ENCODE measurements around the gene TBX4. TPM values are rescaled to one million over a fixed set of nuclear protein-coding genes. Genes with fewer than 3 reads are reported as not detected.
"Not testable (repeated sequence)": the region's sequence is repeated elsewhere in the genome, so short reads cannot be mapped to it uniquely, and the experiment has no call there.

Gene TBX4
- total and polyA plus RNA-seq, 2 experiments from 2014 or later: not detected

DNA sequence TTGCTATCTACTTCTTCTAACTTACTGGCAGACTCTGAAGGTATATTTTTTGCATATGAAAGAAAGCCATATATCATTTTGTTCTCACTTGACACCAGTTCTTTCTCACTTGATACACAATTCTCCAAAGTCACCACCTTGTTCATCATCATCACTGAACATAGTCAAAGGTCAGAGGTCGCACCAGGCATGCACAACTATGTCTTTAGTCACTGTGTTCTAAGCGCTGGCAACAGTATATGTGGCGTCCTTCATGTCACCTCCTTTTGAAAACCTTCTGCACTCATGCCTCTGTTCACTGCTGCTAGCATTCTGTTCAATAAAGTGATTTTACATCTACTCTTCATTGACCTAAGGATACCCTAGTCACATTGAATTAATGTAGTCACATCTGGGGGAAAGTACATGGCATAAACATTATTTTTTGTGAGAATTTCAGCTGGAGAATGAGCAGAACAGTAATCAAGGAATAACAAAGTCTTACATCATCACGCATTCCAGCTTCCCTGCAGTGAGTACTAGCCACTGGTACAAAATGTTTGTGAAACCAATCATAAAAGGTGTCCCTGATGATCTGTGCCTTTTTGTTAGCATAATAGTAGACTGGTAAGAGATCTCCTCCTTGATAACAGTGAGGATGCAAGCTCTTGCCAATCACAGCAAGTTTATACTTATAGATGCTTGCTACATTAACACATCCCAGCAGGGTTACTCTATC is 20.5 kb upstream of the TBX4 start:
- Histone ChIP-seq H3K27me3 (replicated peaks; ENCODE audit: insufficient read depth) (0 out of 2 replicates have a peak, but pooled peaks cover 7% of the 10 kb centered on the region), H3K4me2 (ENCODE audit: unreplicated experiment) (no peak overlapping the region), H3K9ac (no peak overlapping the region), H3K4me3 (no peak overlapping the region), H4K20me1 (ENCODE audit: insufficient read depth) (no peaks in the 10 kb centered on the region), H3K27ac (no peak overlapping the region), H3K36me3 (ENCODE audit: low read depth) (no peaks in the 10 kb centered on the region), H3K4me1 (ENCODE audit: insufficient read depth) (peaks cover 6% of the 10 kb centered on the region; the same call in 1 of the 2 replicates), H3K9me2 (ENCODE audit: insufficient read depth) (no peaks in the 10 kb centered on the region), H3K79me2 (ENCODE audit: insufficient read depth) (no peaks in the 10 kb centered on the region), H3K9me3 (ENCODE audit: low read depth) (peaks cover 7% of the 10 kb centered on the region), H3F3A (ENCODE audit: insufficient read depth) (peaks cover 7% of the 10 kb centered on the region; the same call in 1 of the 2 replicates), H2AFZ (no peak overlapping the region)
- WGBS, 2 experiments (ENCODE audit: low coverage in 1 of 2, low lambda C conversion rate in 2 of 2, missing lambda C conversion rate in 2 of 2): 52 to 57% methylated on average over 4 of the region's 4 CpGs
- in situ Hi-C loops (cut with MboI): loop anchor here (25.0 kb wide), 1 partner anchor 406 kb away; no protein-coding TSS in a partner anchor
- peak; percentile 56 for DNase-seq
- TF ChIP-seq EZH2 (IDR thresholded peaks at IDR 0.05; ENCODE audit: insufficient read depth, poor library complexity, severe bottlenecking) (no peak), EZH2phosphoT487 (IDR thresholded peaks at IDR 0.05; ENCODE audit: insufficient read depth, low read depth) (no peak)

DNA sequence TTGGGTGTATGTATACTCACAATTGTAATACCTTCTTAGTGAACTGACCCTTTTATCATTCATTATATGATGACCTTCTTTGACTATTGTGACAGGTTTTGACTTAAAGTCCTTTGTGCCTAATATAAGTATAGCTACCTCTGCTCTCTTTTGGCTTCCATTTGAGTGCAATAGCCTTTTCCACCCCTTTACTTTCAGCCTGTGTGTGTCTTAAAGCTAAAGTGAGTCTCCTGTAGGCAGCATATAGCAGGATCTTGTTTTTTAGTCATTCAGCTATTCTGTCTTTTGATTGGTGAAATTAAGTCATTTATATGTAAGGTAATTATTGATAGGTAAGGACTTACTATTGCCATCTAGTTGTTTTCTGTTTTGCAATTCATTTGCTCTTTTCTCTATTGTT is 15.9 kb upstream of the TBX4 start:
- Histone ChIP-seq H2AFZ (no peak overlapping the region), H4K20me1 (ENCODE audit: insufficient read depth) (no peaks in the 10 kb centered on the region), H3K4me1 (ENCODE audit: insufficient read depth) (no peaks in the 10 kb centered on the region), H3K27me3 (replicated peaks; ENCODE audit: insufficient read depth) (peaks cover 36% of the 10 kb centered on the region; the same call in 1 of the 2 replicates), H3F3A (ENCODE audit: insufficient read depth) (no peaks in the 10 kb centered on the region), H3K79me2 (ENCODE audit: insufficient read depth) (no peaks in the 10 kb centered on the region), H3K9me3 (ENCODE audit: low read depth) (peaks cover 7% of the 10 kb centered on the region), H3K36me3 (ENCODE audit: low read depth) (no peaks in the 10 kb centered on the region), H3K27ac (no peak overlapping the region), H3K9ac (no peak overlapping the region), H3K4me2 (ENCODE audit: unreplicated experiment) (no peak overlapping the region), H3K4me3 (no peak overlapping the region), H3K9me2 (ENCODE audit: insufficient read depth) (no peaks in the 10 kb centered on the region)
- no peak for DNase-seq
- TF ChIP-seq EZH2 (IDR thresholded peaks at IDR 0.05; ENCODE audit: insufficient read depth, poor library complexity, severe bottlenecking) (no peak), EZH2phosphoT487 (IDR thresholded peaks at IDR 0.05; ENCODE audit: insufficient read depth, low read depth) (no peak)
- in situ Hi-C loops (cut with MboI): loop anchor here (25.0 kb wide), 1 partner anchor 401 kb away; no protein-coding TSS in a partner anchor

DNA sequence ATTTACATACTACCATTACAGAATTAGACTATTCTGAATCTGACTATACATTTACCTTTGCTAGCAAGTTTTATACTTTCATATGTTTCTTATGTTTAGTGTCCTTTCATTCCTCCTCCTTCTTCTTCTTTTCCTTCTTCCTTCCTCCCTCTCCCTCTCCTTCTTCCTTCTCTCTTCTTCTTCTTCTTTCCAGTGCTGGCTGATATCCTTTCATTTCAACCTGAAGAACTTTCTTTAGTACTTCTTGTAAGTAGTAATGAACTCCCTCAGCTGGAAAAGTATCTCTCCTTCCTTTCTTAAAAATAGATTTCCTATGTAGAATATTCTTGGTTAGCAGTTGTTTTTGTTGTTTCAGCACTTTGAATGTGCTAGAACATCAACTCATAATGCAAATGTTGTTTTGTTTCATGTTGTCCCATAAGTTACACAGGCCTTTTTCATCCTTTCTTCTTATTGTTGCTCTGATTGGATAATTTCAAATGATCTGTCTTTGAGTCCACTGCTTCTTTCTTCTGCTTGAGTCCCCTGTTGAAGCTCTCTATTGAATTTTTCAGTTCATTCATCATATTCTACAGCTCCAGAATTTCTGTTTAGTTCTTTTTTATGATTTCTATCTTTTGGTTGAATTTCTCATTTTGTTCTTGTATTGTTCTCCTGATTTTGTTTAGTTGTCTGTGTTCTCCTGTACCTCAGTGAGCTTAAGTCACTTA is 15.1 kb upstream of the TBX4 start:
- DNase-seq: no peak
- Histone ChIP-seq H3K79me2 (ENCODE audit: insufficient read depth) (no peaks in the 10 kb centered on the region), H3K9me3 (ENCODE audit: low read depth) (peaks cover 7% of the 10 kb centered on the region), H3K9me2 (ENCODE audit: insufficient read depth) (no peaks in the 10 kb centered on the region), H3K27me3 (replicated peaks; ENCODE audit: insufficient read depth) (peaks cover 38% of the 10 kb centered on the region), H3K4me3 (no peak overlapping the region), H3F3A (ENCODE audit: insufficient read depth) (no peaks in the 10 kb centered on the region), H3K36me3 (ENCODE audit: low read depth) (no peaks in the 10 kb centered on the region), H4K20me1 (ENCODE audit: insufficient read depth) (no peaks in the 10 kb centered on the region), H2AFZ (no peak overlapping the region), H3K9ac (no peak overlapping the region), H3K27ac (no peak overlapping the region), H3K4me2 (ENCODE audit: unreplicated experiment) (no peak overlapping the region), H3K4me1 (ENCODE audit: insufficient read depth) (no peaks in the 10 kb centered on the region)
- no peak for TF ChIP-seq EZH2phosphoT487 (IDR thresholded peaks at IDR 0.05; ENCODE audit: insufficient read depth, low read depth)
- TF ChIP-seq EZH2 (IDR thresholded peaks at IDR 0.05; ENCODE audit: insufficient read depth, poor library complexity, severe bottlenecking): no peak
- in situ Hi-C loops (cut with MboI): loop anchor here (25.0 kb wide), 1 partner anchor 400 kb away; no protein-coding TSS in a partner anchor

DNA sequence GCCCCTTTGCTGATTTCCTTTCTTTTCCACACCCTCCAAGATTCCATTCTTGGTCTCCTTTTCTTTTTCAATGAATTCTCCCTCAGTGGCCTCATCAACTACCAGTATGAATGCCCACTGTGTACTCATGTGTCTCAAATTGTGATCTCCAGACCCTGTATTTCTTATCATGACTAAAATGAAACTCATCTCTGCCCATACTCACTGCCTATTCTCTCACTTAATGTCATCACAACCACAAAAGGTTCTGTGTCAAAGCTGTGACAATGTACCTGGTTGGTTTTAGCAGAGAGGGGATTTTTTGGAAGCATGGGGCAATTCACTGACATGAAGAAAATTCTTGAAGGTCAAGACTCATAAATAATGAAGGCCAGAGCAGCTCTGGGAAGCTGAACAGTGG is 11.5 kb upstream of the TBX4 start:
- Histone ChIP-seq H3K9me3 (ENCODE audit: low read depth) (no peaks in the 10 kb centered on the region), H3F3A (ENCODE audit: insufficient read depth) (no peaks in the 10 kb centered on the region), H3K4me3 (no peak overlapping the region), H3K79me2 (ENCODE audit: insufficient read depth) (no peaks in the 10 kb centered on the region), H3K9me2 (ENCODE audit: insufficient read depth) (no peaks in the 10 kb centered on the region), H3K4me2 (ENCODE audit: unreplicated experiment) (no peak overlapping the region), H3K27ac (no peak overlapping the region), H3K4me1 (ENCODE audit: insufficient read depth) (no peaks in the 10 kb centered on the region), H3K9ac (no peak overlapping the region), H4K20me1 (ENCODE audit: insufficient read depth) (no peaks in the 10 kb centered on the region), H3K27me3 (replicated peaks; ENCODE audit: insufficient read depth) (peaks cover 58% of the 10 kb centered on the region), H2AFZ (no peak overlapping the region), H3K36me3 (ENCODE audit: low read depth) (no peaks in the 10 kb centered on the region)
- in situ Hi-C loops (cut with MboI): loop anchor here (25.0 kb wide), 1 partner anchor 397 kb away; no protein-coding TSS in a partner anchor
- TF ChIP-seq EZH2phosphoT487 (IDR thresholded peaks at IDR 0.05; ENCODE audit: insufficient read depth, low read depth): no peak
- no peak for TF ChIP-seq EZH2 (IDR thresholded peaks at IDR 0.05; ENCODE audit: insufficient read depth, poor library complexity, severe bottlenecking)
- no peak for DNase-seq

DNA sequence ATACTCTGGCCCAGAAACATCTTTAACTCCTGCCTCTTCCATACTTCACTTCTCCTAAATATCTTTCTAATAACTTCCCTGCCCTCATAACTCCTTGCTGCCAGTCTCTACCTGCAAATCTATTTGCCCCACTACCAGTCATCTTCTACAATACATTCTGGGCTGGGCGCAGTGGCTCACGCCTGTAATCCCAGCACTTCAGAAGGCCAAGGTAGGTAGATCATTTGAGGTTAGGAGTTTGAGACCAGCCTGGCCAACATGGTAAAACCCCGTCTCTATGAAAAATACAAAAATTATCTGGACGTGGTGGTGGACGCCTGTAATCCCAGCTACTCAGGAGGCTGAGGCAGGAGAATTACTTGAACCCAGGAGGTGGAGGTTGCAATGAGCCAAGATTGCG is 10.7 kb upstream of the TBX4 start:
- H3K79me2 ChIP-seq (ENCODE audit: insufficient read depth); H3K9me2 ChIP-seq (ENCODE audit: insufficient read depth); H3K36me3 ChIP-seq (ENCODE audit: low read depth); H3K4me3 ChIP-seq; H4K20me1 ChIP-seq (ENCODE audit: insufficient read depth); H3K4me1 ChIP-seq (ENCODE audit: insufficient read depth); DNase-seq; H3K4me2 ChIP-seq (ENCODE audit: unreplicated experiment); H3F3A ChIP-seq (ENCODE audit: insufficient read depth); H3K27ac ChIP-seq; H3K9me3 ChIP-seq (ENCODE audit: low read depth); H3K9ac ChIP-seq; H2AFZ ChIP-seq: not testable (repeated sequence)
- peaks cover 57% of the 10 kb centered on the region for H3K27me3 ChIP-seq (replicated peaks; ENCODE audit: insufficient read depth)
- WGBS, 2 experiments (ENCODE audit: low coverage in 1 of 2, low lambda C conversion rate in 2 of 2, missing lambda C conversion rate in 2 of 2): 76 to 80% methylated on average over 6 of the region's 6 CpGs
- in situ Hi-C loops (cut with MboI): loop anchor here (25.0 kb wide), 1 partner anchor 396 kb away; no protein-coding TSS in a partner anchor
